Loucy (cell line): ENCODE data around the gene WDR7.

Experiments
- H2AFZ ChIP-seq: fragments of 200-600 bp; sonication (generic); 2 replicates; pipeline ENCODE4 v1.6.0; 2016; ENCODE audit warnings: antibody characterized with exemption, mild to moderate bottlenecking, low read length, moderate library complexity
- H3F3A ChIP-seq: fragments of 200-600 bp; 2 replicates; pipeline ENCODE4 v1.6.0; 2016; ENCODE audit warnings: antibody characterized with exemption, low read depth, mild to moderate bottlenecking
- H3K27me3 ChIP-seq: fragments of 200-600 bp; sonication (generic); 2 replicates; pipeline ENCODE4 v1.6.1; 2014; ENCODE audit warnings: low read length, mild to moderate bottlenecking; ENCODE audit not compliant: insufficient read depth, poor library complexity, severe bottlenecking
- H3K36me3 ChIP-seq: fragments of 200-600 bp; sonication (generic); 2 replicates; pipeline ENCODE4 v1.6.1; 2016; ENCODE audit warnings: low read length; ENCODE audit not compliant: insufficient read depth
- H3K4me1 ChIP-seq: fragments of 200-600 bp; sonication (generic); 2 replicates; pipeline ENCODE4 v1.5.1; 2014; ENCODE audit warnings: low read length, mild to moderate bottlenecking; ENCODE audit not compliant: insufficient read depth, poor library complexity, severe bottlenecking
- H3K4me2 ChIP-seq: fragments of 200-600 bp; sonication (generic); 2 replicates; pipeline ENCODE4 v1.6.0; 2014; ENCODE audit warnings: antibody characterized with exemption, low read length, low read depth, mild to moderate bottlenecking; ENCODE audit not compliant: poor library complexity, severe bottlenecking
- H3K4me3 ChIP-seq: fragments of 200-600 bp; sonication (generic); 2 replicates; pipeline ENCODE4 v1.5.1; 2014; ENCODE audit warnings: low read length, mild to moderate bottlenecking, mixed read lengths; ENCODE audit not compliant: poor library complexity, severe bottlenecking
- H3K79me2 ChIP-seq: fragments of 200-600 bp; sonication (generic); 2 replicates; pipeline ENCODE4 v1.6.1; 2014; ENCODE audit warnings: low read length; ENCODE audit not compliant: insufficient read depth
- H3K9ac ChIP-seq: fragments of 200-600 bp; sonication (generic); 2 replicates; pipeline ENCODE4 v1.6.0; 2014; ENCODE audit warnings: mild to moderate bottlenecking, low read depth, low read length, moderate library complexity; ENCODE audit not compliant: poor library complexity, severe bottlenecking
- H3K9me2 ChIP-seq: fragments of 200-600 bp; sonication (generic); replicated peaks from 2 replicates; pipeline ENCODE4 v1.6.1; 2016; ENCODE audit warnings: low read depth, low read length, mixed read lengths
- H3K9me3 ChIP-seq: fragments of 200-600 bp; sonication (generic); 2 replicates; pipeline ENCODE4 v1.6.1; 2014; ENCODE audit warnings: mild to moderate bottlenecking, antibody characterized with exemption, low read length, low read depth; ENCODE audit not compliant: insufficient read depth
- H4K20me1 ChIP-seq: fragments of 200-600 bp; sonication (generic); 2 replicates; pipeline ENCODE4 v1.6.0; 2014; ENCODE audit warnings: antibody characterized with exemption, low read length, mild to moderate bottlenecking; ENCODE audit not compliant: insufficient read depth, poor library complexity, severe bottlenecking
- CTCF ChIP-seq: fragments of 200-600 bp; sonication (generic); conservative IDR thresholded peaks from 2 replicates; pipeline ENCODE4 v1.5.1; 2014; ENCODE audit warnings: mild to moderate bottlenecking, antibody characterized with exemption, low read length
- EZH2phosphoT487 ChIP-seq: fragments of 200-600 bp; IDR thresholded peaks from 2 replicates; pipeline ENCODE4 v1.6.1; 2018; ENCODE audit warnings: antibody characterized with exemption, mild to moderate bottlenecking, moderate library complexity, borderline replicate concordance

The WDR7 gene

GRCh38 chr18:56903686-56904085, 252.5 kb downstream of the WDR7 start:
- Histone ChIP-seq H3K36me3 (no peaks in the 10 kb centered on the region), H3K27me3 (no peaks in the 10 kb centered on the region), H3K4me3 (no peak overlapping the region), H2AFZ (no peak overlapping the region), H3K79me2 (no peaks in the 10 kb centered on the region), H3K4me1 (peaks cover 10% of the 10 kb centered on the region), H3K9me3 (no peaks in the 10 kb centered on the region), H3K9ac (no peak overlapping the region), H3F3A (no peaks in the 10 kb centered on the region), H3K4me2 (no peak overlapping the region), H4K20me1 (no peaks in the 10 kb centered on the region), H3K9me2 (no peaks in the 10 kb centered on the region)
- TF ChIP-seq CTCF: no peak
- no peak for TF ChIP-seq EZH2phosphoT487

- H3K79me2 ChIP-seq: no peaks in the 10 kb centered on the region
- H3K9ac ChIP-seq: no peak overlapping the region
- no peaks in the 10 kb centered on the region for H3K9me3 ChIP-seq
- no peaks in the 10 kb centered on the region for H4K20me1 ChIP-seq
- H3K4me1 ChIP-seq: no peaks in the 10 kb centered on the region
- H3K4me2 ChIP-seq: no peak overlapping the region
- H3K9me2 ChIP-seq: no peaks in the 10 kb centered on the region
- no peak overlapping the region for H2AFZ ChIP-seq
- TF ChIP-seq CTCF (no peak), EZH2phosphoT487 (no peak)
- H3K4me3 ChIP-seq: no peak overlapping the region
- no peaks in the 10 kb centered on the region for H3F3A ChIP-seq
- H3K27me3 ChIP-seq: no peaks in the 10 kb centered on the region
- no peaks in the 10 kb centered on the region for H3K36me3 ChIP-seq
Observed at GRCh38 chr18:56907771-56908170, 256.6 kb downstream of the WDR7 start.

- Histone ChIP-seq H3F3A (no peaks in the 10 kb centered on the region), H2AFZ (no peak overlapping the region), H3K79me2 (no peaks in the 10 kb centered on the region), H3K36me3 (no peaks in the 10 kb centered on the region), H3K27me3 (no peaks in the 10 kb centered on the region), H3K9me3 (no peaks in the 10 kb centered on the region), H3K4me1 (no peaks in the 10 kb centered on the region), H4K20me1 (no peaks in the 10 kb centered on the region), H3K9ac (no peak overlapping the region), H3K4me3 (no peak overlapping the region), H3K4me2 (no peak overlapping the region), H3K9me2 (no peaks in the 10 kb centered on the region)
- TF ChIP-seq CTCF: no peak
- TF ChIP-seq EZH2phosphoT487: no peak
Observed at GRCh38 chr18:56910237-56910636, 259.1 kb downstream of the WDR7 start.
